ENCODE measurements around the gene PEX7.
"Not testable (repeated sequence)": the region's sequence is repeated elsewhere in the genome, so short reads cannot be mapped to it uniquely, and the experiment has no call there.

Gene PEX7, protein sequence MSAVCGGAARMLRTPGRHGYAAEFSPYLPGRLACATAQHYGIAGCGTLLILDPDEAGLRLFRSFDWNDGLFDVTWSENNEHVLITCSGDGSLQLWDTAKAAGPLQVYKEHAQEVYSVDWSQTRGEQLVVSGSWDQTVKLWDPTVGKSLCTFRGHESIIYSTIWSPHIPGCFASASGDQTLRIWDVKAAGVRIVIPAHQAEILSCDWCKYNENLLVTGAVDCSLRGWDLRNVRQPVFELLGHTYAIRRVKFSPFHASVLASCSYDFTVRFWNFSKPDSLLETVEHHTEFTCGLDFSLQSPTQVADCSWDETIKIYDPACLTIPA

GRCh38 chr6:136822376-136823127, at the start of gene PEX7:
TSS of gene PEX7 (plus strand) at chr6:136822592. CDS start at chr6:136822666, 74 bp downstream.
- peak; percentile 9 to 95 (median 87) for DNase-seq

DNA sequence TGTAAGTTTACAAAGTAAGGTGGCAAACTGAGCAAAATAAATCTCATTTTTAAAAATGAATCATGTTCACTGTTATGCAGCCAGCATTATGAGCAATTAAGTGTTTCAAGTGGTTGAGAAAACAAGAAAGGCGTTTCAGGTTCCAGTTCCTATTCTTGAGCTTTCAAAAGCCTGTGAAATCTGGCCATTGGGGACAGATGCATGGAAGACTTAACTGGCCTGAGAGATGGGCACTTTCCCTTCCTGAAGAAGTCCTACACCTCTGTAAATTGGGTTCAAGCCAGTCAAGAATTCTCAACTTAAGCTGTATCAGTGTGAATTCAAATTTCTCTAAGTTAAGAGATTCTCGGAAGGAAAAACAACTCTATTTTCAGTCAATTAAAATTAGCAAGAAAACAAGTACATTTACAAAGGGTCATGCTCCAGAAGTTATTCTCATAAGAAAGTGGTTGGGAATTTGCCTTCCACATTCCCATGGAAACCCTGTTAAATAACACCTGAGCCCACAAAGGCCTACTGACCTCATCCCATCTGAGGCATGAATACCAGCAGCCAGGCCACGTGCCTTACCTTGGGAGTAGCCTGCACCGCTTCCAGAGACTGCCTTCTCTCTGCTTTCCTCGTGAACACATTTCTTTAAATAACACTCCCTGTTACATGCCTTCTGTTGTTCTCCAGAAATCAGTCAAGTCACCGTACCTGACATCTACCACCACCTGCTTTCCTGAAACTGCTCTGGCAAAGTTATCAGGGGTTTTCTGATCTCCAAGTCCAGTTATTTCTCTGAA, 49.5 kb upstream of the PEX7 start:
- DNase-seq: no peak

- no peak for DNase-seq
Measured at GRCh38 chr6:136773473-136773796, 49.0 kb upstream of the PEX7 start.

GRCh38 chr6:136774228-136775041, 48.0 kb upstream of the PEX7 start:
- no peak for DNase-seq

DNA sequence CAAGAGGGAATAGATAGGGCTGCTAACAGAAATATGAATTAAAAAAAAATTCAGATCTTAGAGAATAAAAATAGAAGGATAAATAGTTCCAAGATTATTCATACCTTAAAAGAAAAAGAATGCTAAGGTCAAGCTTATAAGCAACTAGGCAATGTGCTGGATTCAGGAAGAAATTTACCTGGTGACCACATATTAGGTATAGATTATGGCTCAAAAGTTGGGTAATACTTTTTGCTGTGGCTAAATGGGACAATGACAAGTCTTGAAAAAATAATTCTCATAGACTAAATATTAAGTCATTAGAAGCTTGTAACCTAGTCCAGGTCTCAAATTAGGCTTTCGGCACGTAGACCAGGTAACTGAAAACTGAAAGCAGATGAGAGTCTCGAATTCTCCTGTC, 47.3 kb upstream of the PEX7 start:
- DNase-seq: no peak

DNA sequence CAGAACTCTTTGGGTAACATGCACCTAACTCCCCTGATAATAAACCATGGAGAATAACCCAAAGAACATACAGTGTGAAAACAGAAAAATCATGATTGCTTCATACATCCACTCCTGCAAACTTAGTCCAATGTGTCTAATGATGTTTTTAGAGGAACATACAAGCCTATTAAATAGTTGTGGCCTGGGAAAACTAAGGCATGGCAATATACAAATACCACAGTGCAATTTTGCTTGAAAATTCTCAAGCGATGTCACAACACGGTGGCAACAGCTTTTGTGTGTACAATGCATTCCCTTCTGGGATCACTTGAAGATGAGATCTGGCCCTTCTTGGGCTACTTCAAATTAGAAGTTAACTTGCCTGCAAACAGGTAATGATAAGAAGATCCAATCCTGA, 46.8 kb upstream of the PEX7 start:
- DNase-seq: no peak

GRCh38 chr6:136777651-136778050, 44.7 kb upstream of the PEX7 start:
- DNase-seq: no peak

DNA sequence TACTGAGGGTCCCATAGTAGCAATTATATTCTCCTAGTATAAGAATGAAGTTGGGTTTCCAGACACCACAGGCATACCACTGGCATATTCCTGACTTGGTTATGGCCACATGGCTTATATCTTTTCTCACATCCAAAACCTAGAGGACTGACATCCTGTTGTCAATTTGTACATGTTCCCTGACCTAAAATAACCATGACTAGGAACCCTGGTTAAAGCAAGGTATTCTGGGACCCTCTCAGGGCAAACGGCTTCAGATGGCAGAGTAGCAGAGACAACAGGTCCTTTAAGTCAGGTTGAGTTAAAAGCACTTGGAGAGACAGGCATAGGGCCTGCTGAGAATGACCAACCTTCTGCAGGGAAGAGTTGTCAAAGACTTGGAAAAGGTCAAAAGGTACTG, 42.7 kb upstream of the PEX7 start:
- no peak for DNase-seq

GRCh38 chr6:136780972-136781371, 41.4 kb upstream of the PEX7 start:
- DNase-seq: no peak

- DNase-seq: no peak
Measured at GRCh38 chr6:136782021-136782770, 40.2 kb upstream of the PEX7 start.

DNA sequence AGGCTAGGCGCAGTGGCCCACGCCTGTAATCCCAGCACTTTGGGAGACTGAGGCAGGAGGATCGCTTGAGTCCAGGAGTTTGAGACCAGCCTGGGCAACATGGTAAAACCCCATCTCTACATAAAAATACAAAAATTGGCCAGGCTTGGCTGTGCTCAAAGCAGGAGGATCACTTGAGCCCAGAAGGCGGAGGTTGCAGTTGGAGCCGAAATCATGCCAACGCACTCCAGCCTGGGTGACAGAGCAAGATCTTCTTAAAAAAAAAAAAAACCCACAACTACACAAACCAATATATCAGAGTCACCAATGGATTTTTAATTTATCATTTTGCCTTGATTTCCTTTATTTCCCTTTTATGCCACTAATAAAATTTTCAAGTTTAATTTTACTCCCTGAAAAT, 39.4 kb upstream of the PEX7 start:
- DNase-seq: no peak

DNA sequence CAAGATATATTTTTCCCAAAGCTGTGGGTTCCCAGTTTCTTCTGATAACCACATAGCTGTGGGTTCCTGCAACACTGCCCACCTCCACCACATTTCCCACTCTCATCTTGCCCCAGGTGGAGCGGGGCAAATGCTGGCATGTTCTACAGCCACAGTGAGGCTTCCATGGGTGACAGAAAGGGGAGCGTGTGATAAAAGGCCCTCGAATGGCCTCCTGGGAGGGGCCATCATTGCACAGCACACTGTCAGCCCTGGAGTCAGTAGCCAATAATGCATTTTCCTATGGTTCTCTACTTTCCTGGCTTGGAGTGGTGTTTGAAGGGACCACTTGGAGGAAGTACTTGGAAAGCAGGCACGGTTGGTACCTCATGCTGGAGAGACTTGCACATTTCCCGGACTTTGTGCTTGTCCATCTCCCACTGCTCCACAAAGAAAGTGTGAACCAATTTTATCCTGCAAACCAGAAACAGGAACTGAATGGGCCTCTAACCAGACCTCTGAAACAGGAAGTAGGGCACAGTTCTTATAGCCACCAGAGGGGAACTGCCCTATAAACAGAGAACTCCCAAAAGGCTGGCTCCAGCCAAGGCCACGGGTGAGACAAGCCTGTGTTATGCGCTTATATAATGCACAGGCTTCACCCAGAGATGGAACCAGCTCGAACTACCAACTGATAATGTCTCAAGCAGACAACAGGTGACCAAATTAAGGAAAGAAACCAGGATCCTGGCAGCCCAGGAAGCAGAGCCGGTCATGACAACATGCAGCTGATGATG, 38.7 kb upstream of the PEX7 start:
- peak in 6 of 56 donors; percentile 6 to 30 (median 28) for DNase-seq

DNA sequence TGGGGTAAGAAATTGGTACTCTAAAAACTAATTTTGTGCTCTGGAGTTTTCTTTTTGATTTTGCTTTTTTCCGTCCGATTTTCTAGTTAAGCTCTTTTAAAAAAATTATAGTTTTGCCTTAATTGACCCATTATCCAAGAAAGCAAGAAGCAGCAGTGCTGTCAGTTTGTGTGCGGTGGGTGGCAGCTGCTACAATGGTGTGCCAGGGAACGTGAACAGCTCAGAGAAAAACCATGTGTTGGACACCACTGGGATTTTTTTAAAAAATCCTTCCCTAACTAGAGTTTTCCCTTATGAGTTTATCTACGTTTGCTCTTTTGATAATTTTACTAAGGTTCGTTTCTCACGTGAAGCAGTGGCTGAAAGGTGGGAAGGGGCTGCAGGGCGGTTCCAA, 38.1 kb upstream of the PEX7 start:
- DNase-seq: no peak

DNA sequence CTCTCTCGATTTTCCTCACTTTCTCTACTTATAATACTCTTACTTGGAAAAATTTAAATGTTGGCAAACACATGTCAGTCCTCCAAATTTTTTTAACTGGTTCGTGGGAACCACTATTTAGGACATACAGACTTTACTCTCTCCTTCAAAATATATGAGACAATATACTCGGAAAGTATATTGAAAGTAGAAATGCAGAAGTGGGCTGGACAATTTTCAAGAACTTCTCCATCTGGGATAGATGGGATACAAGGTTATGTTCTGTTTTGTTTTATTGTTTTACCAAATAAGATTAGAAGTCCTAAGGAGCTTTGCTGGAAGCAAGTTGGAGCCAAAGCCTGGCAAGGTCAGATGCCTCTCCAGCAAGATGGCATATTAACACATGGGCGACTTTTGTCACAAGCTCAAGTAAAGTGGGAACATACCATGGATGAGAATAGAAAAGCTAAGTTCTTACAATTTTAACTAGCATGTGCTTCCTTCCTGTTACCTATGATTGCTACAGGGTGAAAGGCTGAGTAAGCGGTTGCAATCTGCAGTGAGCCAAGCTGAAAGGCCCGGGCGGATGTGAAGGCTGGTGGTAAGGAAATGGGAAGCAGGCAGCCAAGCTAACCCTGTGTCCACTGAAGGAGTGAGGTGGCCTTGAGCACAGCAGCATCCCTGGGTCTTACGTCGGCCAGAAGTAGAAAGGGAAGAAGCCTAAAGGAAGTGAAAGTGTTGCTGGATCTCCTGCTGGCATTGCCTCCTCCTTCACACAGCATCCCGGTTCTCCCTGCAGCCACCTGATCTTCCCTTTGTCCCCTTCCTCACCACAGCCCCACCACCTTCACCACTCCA, 37.3 kb upstream of the PEX7 start:
- DNase-seq: peak in 10 of 56 donors; percentile 13 to 51 (median 23)

DNA sequence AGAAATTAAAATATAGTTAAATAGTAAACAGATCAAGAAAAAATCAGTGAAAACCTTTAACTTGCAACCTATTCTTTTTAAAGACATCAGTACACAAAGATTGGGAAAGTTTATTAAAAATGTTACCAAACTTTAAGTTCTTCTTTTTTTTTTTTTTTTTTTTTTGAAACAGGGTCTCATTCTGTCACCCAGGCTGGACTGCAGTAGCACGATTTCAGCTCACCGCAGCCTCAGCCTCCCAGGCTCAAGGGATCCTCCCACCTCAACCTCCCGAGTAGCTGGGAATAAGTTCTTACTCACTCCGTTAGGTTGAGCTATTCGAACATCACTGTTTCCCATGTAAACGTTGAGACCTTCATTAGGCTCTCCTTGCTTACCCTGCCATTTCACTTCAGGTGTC, 35.7 kb upstream of the PEX7 start:
- DNase-seq: no peak

DNA sequence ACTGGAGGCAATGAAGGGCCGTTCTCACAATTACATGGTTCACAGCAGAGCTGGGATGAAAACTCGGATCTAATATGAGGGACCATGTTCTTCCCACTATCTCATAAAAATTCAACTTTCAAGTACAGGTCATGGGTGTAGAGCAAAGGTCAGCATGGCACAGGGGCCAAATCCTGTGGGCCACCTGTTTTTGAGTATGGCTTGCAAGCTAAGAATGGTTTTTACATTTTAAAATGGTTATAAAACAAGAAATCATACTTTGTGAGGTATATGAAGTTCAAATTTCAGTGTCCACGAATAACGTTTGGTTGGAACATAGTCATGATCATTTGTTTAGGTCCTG, 34.7 kb upstream of the PEX7 start:
- DNase-seq: no peak

DNA sequence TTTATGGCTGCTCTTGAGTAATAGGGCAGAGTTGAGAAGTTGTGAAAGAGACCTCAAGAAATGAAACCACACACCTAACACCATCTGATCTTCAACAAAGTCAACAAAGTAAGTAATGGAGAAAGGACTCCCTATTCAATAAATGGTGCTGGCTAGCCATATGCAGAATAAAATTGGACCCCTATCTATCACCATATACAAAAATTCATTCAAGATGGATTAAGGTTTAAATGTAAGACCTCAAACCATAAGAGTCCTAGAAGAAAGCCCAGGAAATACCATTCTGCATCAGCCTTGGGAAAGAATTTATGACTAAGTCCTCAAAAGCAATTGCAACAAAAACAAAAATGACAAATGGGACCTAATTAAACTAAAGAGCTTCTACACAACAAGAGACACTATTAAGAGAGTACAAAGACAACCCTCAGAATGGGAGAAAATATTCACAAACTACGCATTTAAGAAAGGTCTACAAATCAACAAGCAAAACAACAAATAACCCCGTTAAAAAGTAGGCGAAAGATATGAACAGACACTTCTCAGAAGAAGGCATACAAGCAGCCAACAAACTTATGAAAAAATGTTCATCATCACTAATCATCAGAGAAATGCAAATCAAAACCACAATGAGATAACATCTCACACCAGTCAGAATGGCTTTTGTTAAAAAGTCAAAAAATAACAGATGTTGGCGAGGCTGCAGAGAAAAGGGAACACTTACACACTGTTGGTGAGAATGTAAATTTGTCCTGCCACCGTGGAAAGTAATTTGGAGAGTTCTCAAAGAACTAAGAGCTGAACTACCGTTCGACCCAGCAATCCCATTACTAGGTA, 34.1 kb upstream of the PEX7 start:
- no peak for DNase-seq

DNA sequence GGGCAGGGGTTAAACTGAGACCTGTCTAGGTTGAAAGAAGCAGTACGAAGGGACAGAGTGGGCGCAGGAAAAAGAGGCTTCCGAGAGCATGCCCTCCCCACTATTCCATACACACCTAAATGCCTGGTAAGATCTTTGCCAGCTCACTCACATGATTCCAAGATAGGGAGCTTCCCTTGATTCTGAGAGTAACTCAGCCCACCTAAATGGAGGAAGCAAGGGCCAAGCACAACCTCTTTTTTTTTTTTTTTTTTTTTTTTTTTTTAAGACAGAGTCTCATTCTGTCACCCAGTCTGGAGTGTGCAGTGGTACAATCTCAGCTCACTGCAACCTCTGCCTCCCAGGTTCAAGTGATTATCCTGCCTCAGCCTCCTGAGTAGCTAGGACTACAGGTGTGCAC, 33.0 kb upstream of the PEX7 start:
- DNase-seq: not testable (repeated sequence)
